Neuron (in vitro differentiated cells): ENCODE data around the gene SLC6A20.

Experiments
- H2AFZ ChIP-seq: one replicate; pipeline ENCODE4 v1.6.1; 2013; ENCODE audit warnings: low read depth, mild to moderate bottlenecking, inconsistent platforms, low read length, moderate library complexity
- H3K27me3 ChIP-seq: one replicate; pipeline ENCODE4 v1.6.1; 2013; ENCODE audit warnings: low read length; ENCODE audit not compliant: insufficient read depth
- H3K36me3 ChIP-seq: one replicate; pipeline ENCODE4 v1.6.1; 2013; ENCODE audit warnings: low read length; ENCODE audit not compliant: insufficient read depth
- H3K4me1 ChIP-seq: one replicate; pipeline ENCODE4 v1.6.1; 2013; ENCODE audit warnings: low read length; ENCODE audit not compliant: insufficient read depth
- H3K4me3 ChIP-seq: 2 replicates; pipeline ENCODE4 v1.5.1; 2013; ENCODE audit warnings: mild to moderate bottlenecking, low read length, moderate library complexity
- H3K9me3 ChIP-seq: one replicate; pipeline ENCODE4 v1.6.1; 2013; ENCODE audit warnings: low read length

Gene SLC6A20

GRCh38 chr3:45794660-45795059 lies 1.7 kb downstream of the SLC6A20 start:
- Histone ChIP-seq H3K9me3 (no peaks in the 10 kb centered on the region), H3K4me1 (no peaks in the 10 kb centered on the region), H2AFZ (no peak overlapping the region), H3K4me3 (no peak overlapping the region), H3K36me3 (no peaks in the 10 kb centered on the region), H3K27me3 (peaks cover 63% of the 10 kb centered on the region)

GRCh38 chr3:45794177-45794560 lies 2.2 kb downstream of the SLC6A20 start:
- H3K36me3 ChIP-seq: no peaks in the 10 kb centered on the region
- peaks cover 60% of the 10 kb centered on the region for H3K27me3 ChIP-seq
- no peak overlapping the region for H3K4me3 ChIP-seq
- H3K4me1 ChIP-seq: no peaks in the 10 kb centered on the region
- no peak overlapping the region for H2AFZ ChIP-seq
- H3K9me3 ChIP-seq: no peaks in the 10 kb centered on the region

GRCh38 chr3:45793482-45794176 lies 2.7 kb downstream of the SLC6A20 start:
- Histone ChIP-seq H3K27me3 (peaks cover 56% of the 10 kb centered on the region), H3K9me3 (no peaks in the 10 kb centered on the region), H3K4me3 (no peak overlapping the region), H3K4me1 (no peaks in the 10 kb centered on the region), H2AFZ (no peak overlapping the region), H3K36me3 (no peaks in the 10 kb centered on the region)

GRCh38 chr3:45792516-45793172 lies 3.7 kb downstream of the SLC6A20 start:
- H3K36me3 ChIP-seq: no peaks in the 10 kb centered on the region
- peaks cover 49% of the 10 kb centered on the region for H3K27me3 ChIP-seq
- H2AFZ ChIP-seq: no peak overlapping the region
- H3K4me1 ChIP-seq: no peaks in the 10 kb centered on the region
- H3K4me3 ChIP-seq: no peak overlapping the region
- no peaks in the 10 kb centered on the region for H3K9me3 ChIP-seq

GRCh38 chr3:45792036-45792435 lies 4.3 kb downstream of the SLC6A20 start:
- no peaks in the 10 kb centered on the region for H3K36me3 ChIP-seq
- H3K9me3 ChIP-seq: no peaks in the 10 kb centered on the region
- H3K27me3 ChIP-seq: peaks cover 45% of the 10 kb centered on the region
- H2AFZ ChIP-seq: no peak overlapping the region
- no peaks in the 10 kb centered on the region for H3K4me1 ChIP-seq
- H3K4me3 ChIP-seq: no peak overlapping the region

DNA sequence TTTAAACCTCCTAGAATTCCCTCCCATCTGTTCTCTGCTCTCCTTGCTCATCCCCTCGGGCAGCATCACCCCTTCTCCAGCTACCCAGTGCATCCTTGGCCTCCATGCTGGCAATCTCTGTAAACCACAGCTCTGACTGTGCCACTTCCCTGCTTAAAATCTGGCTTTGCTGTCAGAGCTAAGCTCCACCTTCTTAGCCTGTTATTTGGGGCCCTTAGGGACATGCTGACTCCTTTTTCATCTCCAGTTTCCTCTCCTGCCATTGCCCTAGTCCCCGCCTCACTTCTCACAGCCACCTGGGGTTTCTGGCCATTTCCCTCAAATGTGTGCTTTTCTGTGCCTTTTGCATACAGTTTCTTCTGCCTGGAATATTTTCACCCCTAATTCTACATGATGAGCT lies 5.7 kb downstream of the SLC6A20 start:
- no peaks in the 10 kb centered on the region for H3K36me3 ChIP-seq
- H3K4me1 ChIP-seq: no peaks in the 10 kb centered on the region
- H3K4me3 ChIP-seq: no peak overlapping the region
- H3K9me3 ChIP-seq: no peaks in the 10 kb centered on the region
- H3K27me3 ChIP-seq: peaks cover 30% of the 10 kb centered on the region
- no peak overlapping the region for H2AFZ ChIP-seq

DNA sequence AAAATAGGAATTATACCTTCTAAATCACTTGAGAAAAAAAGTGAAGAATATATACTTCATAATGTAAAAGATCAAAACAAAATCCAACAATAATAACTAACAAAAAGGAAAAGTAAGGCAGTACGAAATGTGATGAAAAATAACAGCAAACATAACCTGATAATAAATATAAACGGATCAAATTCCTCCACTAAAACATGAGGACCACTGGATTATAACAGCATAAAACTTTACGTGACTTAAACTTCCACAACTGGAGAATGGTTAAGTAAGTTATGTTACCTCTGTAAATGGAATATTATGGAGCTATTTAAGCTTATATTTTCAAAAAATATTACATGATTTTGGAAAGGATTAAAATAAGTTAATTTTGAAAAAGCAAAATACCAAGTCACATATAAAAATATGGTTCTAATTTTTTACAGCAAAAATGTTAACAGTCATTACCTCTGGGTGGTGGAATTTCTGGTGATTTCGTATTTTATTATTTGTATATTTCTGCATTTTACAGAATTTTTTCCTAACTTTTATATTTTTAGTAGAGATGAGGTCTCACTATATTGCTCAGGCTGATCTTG lies 7.0 kb downstream of the SLC6A20 start:
- no peak overlapping the region for H2AFZ ChIP-seq
- H3K4me1 ChIP-seq: no peaks in the 10 kb centered on the region
- no peak overlapping the region for H3K4me3 ChIP-seq
- H3K9me3 ChIP-seq: no peaks in the 10 kb centered on the region
- peaks cover 18% of the 10 kb centered on the region for H3K27me3 ChIP-seq
- H3K36me3 ChIP-seq: no peaks in the 10 kb centered on the region

DNA sequence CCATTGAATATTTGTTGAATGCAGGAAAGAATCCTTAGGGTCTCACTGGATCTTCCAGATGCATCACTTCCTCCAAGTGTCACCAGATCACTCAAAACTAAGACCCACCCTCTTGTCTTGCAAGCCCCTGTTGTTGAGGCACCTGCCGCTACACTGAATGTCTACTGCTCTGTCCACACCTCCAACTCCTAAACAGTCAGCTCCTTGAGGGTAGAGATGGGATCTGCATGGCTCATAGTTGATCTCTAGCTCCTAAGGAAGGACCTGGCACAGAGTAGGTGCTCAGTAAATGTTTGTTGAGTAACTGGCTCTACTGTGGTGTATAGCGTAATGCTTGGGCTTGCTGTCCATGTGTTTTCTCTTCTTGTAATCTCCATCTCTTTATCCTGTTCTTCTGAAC lies 8.8 kb downstream of the SLC6A20 start:
- Histone ChIP-seq H2AFZ (no peak overlapping the region), H3K4me1 (no peaks in the 10 kb centered on the region), H3K9me3 (no peaks in the 10 kb centered on the region)

GRCh38 chr3:45786801-45787495 lies 9.4 kb downstream of the SLC6A20 start:
- peaks cover 2% of the 10 kb centered on the region for H3K27me3 ChIP-seq
- H3K4me1 ChIP-seq: no peaks in the 10 kb centered on the region
- no peaks in the 10 kb centered on the region for H3K36me3 ChIP-seq
- H3K4me3 ChIP-seq: no peak overlapping the region
- H2AFZ ChIP-seq: no peak overlapping the region
- H3K9me3 ChIP-seq: no peaks in the 10 kb centered on the region

More for the DNA sequence above, 8.8 kb downstream of the SLC6A20 start:
- Histone ChIP-seq H3K27me3 (peaks cover 2% of the 10 kb centered on the region), H3K4me3 (no peak overlapping the region), H3K36me3 (no peaks in the 10 kb centered on the region)

GRCh38 chr3:45785605-45786150 lies 10.7 kb downstream of the SLC6A20 start:
- no peaks in the 10 kb centered on the region for H3K36me3 ChIP-seq
- H3K9me3 ChIP-seq: no peaks in the 10 kb centered on the region
- H3K27me3 ChIP-seq: peaks cover 2% of the 10 kb centered on the region
- no peaks in the 10 kb centered on the region for H3K4me1 ChIP-seq
- no peak overlapping the region for H2AFZ ChIP-seq
- no peak overlapping the region for H3K4me3 ChIP-seq

GRCh38 chr3:45783667-45784066 lies 12.7 kb downstream of the SLC6A20 start:
- Histone ChIP-seq H3K9me3 (no peaks in the 10 kb centered on the region), H3K4me1 (no peaks in the 10 kb centered on the region), H3K36me3 (no peaks in the 10 kb centered on the region), H2AFZ (no peak overlapping the region), H3K4me3 (no peak overlapping the region), H3K27me3 (peaks cover 2% of the 10 kb centered on the region)

DNA sequence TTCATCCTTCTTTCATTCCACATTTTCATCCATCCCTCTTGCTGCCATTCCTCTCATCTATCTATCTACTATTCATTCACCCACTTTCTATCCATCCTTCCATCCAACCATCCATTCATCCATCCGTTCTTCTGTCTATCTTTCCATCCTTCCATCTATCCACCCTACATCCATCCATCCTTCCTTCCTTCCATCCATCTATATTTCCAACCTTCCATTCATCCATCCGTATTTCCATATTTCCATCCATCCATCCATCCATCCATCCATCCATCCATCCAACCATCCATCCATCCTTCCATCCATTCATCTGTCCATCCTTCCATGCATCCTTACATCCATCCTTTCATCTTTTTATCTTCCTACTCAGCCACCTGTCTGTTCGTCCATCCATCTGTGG lies 14.0 kb downstream of the SLC6A20 start:
- H3K4me1 ChIP-seq: no peaks in the 10 kb centered on the region
- no peaks in the 10 kb centered on the region for H3K36me3 ChIP-seq
- no peak overlapping the region for H2AFZ ChIP-seq
- no peaks in the 10 kb centered on the region for H3K9me3 ChIP-seq
- no peak overlapping the region for H3K4me3 ChIP-seq
- H3K27me3 ChIP-seq: peaks cover 2% of the 10 kb centered on the region

DNA sequence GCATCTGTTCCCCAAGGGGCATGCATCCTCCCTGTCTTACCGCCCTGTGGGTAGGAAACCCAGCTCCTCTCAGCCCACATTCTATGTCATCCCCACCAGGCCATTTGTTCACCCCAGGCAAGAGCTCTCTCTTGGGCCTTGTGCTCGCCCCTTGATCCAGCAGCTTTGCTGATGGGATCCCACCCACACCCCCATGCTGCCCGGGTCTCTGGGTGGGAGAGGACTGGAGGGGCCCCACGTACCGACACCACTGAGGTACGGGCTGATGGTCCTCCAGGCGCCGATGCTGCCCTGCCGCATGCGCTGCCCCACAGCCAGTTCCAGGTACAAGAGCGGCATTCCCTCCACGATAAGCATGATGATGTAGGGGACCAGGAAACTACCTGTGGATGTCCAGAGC lies 14.5 kb downstream of the SLC6A20 start:
- peaks cover 2% of the 10 kb centered on the region for H3K27me3 ChIP-seq

More for the DNA sequence above, 14.5 kb downstream of the SLC6A20 start:
- no peak overlapping the region for H2AFZ ChIP-seq
- H3K4me1 ChIP-seq: no peaks in the 10 kb centered on the region
- no peak overlapping the region for H3K4me3 ChIP-seq
- H3K9me3 ChIP-seq: no peaks in the 10 kb centered on the region
- H3K36me3 ChIP-seq: no peaks in the 10 kb centered on the region
